ENCODE results near the gene FAAP100. TPM values are rescaled to one million over a fixed set of nuclear protein-coding genes. Genes with fewer than 3 reads are reported as not detected.

FAAP100 gene
- total and polyA plus RNA-seq, 8 donors: 23.0 to 33.7 (median 28.3) TPM

- H3K27me3 ChIP-seq: peaks cover 0 to 5% of the 10 kb centered on the region in 2 donors
- intact Hi-C loops (cut with DNase I): no loop called here
- peaks cover 7% of the 10 kb centered on the region in 2 donors for H3K4me1 ChIP-seq
- H3K9me3 ChIP-seq: no peaks in the 10 kb centered on the region
- no peaks in the 10 kb centered on the region for H3K36me3 ChIP-seq
- DNase-seq (no peak), ATAC-seq (peak; percentile 60)
- H3K4me3 ChIP-seq: no peak overlapping the region
- H3K27ac ChIP-seq: no peak overlapping the region
- TF ChIP-seq CTCF (IDR thresholded peaks at IDR 0.05): no peak
Observed at GRCh38 chr17:81493198-81494038, 58.7 kb downstream of the FAAP100 start.

- TF ChIP-seq CTCF (IDR thresholded peaks at IDR 0.05): no peak
- no peaks in the 10 kb centered on the region for H3K9me3 ChIP-seq
- H3K27ac ChIP-seq: no peak overlapping the region
- H3K27me3 ChIP-seq: peaks cover 0 to 5% of the 10 kb centered on the region in 2 donors
- intact Hi-C loops (cut with DNase I): no loop called here
- DNase-seq (no peak), ATAC-seq (no peak)
- no peak overlapping the region for H3K4me3 ChIP-seq
- peaks cover 7 to 11% of the 10 kb centered on the region in 2 donors for H3K4me1 ChIP-seq
- H3K36me3 ChIP-seq: no peaks in the 10 kb centered on the region
Observed at GRCh38 chr17:81492706-81493105, 59.4 kb downstream of the FAAP100 start.

- intact Hi-C loops (cut with DNase I): no loop called here
- DNase-seq (no peak), ATAC-seq (no peak)
- no peak overlapping the region for H3K4me3 ChIP-seq
- H3K4me1 ChIP-seq: peaks cover 10 to 16% of the 10 kb centered on the region in 2 donors
- H3K27me3 ChIP-seq: peaks cover 0 to 5% of the 10 kb centered on the region in 2 donors
- H3K9me3 ChIP-seq: no peaks in the 10 kb centered on the region
- H3K27ac ChIP-seq: no peak overlapping the region
- H3K36me3 ChIP-seq: no peaks in the 10 kb centered on the region
- no peak for TF ChIP-seq CTCF (IDR thresholded peaks at IDR 0.05)
Observed at GRCh38 chr17:81492202-81492601, 60.0 kb downstream of the FAAP100 start.

GRCh38 chr17:81491761-81492160 is 60.4 kb downstream of the FAAP100 start:
- H3K27ac ChIP-seq: no peak overlapping the region
- no peaks in the 10 kb centered on the region for H3K36me3 ChIP-seq
- peaks cover 0 to 5% of the 10 kb centered on the region in 2 donors for H3K27me3 ChIP-seq
- no peak for TF ChIP-seq CTCF (IDR thresholded peaks at IDR 0.05)
- intact Hi-C loops (cut with DNase I): no loop called here
- H3K9me3 ChIP-seq: no peaks in the 10 kb centered on the region
- H3K4me1 ChIP-seq: peaks cover 10 to 20% of the 10 kb centered on the region in 2 donors
- ATAC-seq (no peak), DNase-seq (no peak)
- H3K4me3 ChIP-seq: no peak overlapping the region

- Histone ChIP-seq H3K27ac (no peak overlapping the region), H3K36me3 (no peaks in the 10 kb centered on the region), H3K27me3 (peaks cover 0 to 5% of the 10 kb centered on the region in 2 donors), H3K4me3 (no peak overlapping the region), H3K4me1 (peaks cover 10 to 22% of the 10 kb centered on the region in 2 donors), H3K9me3 (no peaks in the 10 kb centered on the region)
- DNase-seq: no peak
- ATAC-seq: no peak
- no peak for TF ChIP-seq CTCF (IDR thresholded peaks at IDR 0.05)
- intact Hi-C loops (cut with DNase I): no loop called here
Observed at GRCh38 chr17:81491181-81491581, 61.0 kb downstream of the FAAP100 start.
